Ascending aorta (tissue), 2 donors: Measurements from ENCODE around the gene OR10H2. TPM values are rescaled to one million over a fixed set of nuclear protein-coding genes. Genes with fewer than 3 reads are reported as not detected.
"Not testable (repeated sequence)": the region's sequence is repeated elsewhere in the genome, so short reads cannot be mapped to it uniquely, and the experiment has no call there.

Experiments
- DNase-seq, 2 donors: peaks; one replicate each; pipeline ENCODE4 v3.0.0-alpha.2; 2019; ENCODE audit warnings: low spot score in 2 of 2
- H3K27ac ChIP-seq, 2 donors: fragments of 200-600 bp; sonication (generic); one replicate each; pipeline ENCODE4 v1.5.1; 2016 to 2017; ENCODE audit warnings: mild to moderate bottlenecking in 1 of 2
- H3K27me3 ChIP-seq: fragments of 200-600 bp; sonication (generic); one replicate; pipeline ENCODE4 v1.5.1; 2017
- H3K36me3 ChIP-seq, 2 donors: fragments of 200-600 bp; sonication (generic); one replicate each; pipeline ENCODE4 v1.5.1; 2016
- H3K4me1 ChIP-seq, 2 donors: fragments of 200-600 bp; sonication (generic); one replicate each; pipeline ENCODE4 v1.5.1; 2016 to 2017; ENCODE audit warnings: mild to moderate bottlenecking in 1 of 2
- H3K4me3 ChIP-seq, 2 donors: fragments of 200-600 bp; sonication (generic); one replicate each; pipeline ENCODE4 v1.5.1; 2016 to 2017; ENCODE audit warnings: mild to moderate bottlenecking in 1 of 2
- H3K9me3 ChIP-seq, 2 donors: fragments of 200-600 bp; sonication (generic); one replicate each; pipeline ENCODE4 v1.5.1; 2016
- intact Hi-C: fragments of 100-400 bp; cut with DNase I; formaldehyde crosslinking; loops from one replicate; pipeline ENCODE4 v1.15.1; 2023
- total RNA-seq: library from RNA; depleted of rRNA; stranded (reverse); fragments of >200 nt; gene quantifications from one replicate; pipeline ENCODE4 v1.1.0, GENCODE V29; 2016
- TF ChIP-seq, protein P1 (sequence below), 3 experiments: fragments of 200-600 bp in 2 of 3; fragments of 450-650 bp in 1 of 3; sonication (generic) in 2 of 3; IDR thresholded peaks; one replicate each; pipeline ENCODE4 v1.5.1; 2016 to 2019; ENCODE audit warnings: antibody characterized with exemption in 3 of 3, mild to moderate bottlenecking in 1 of 3, moderate library complexity in 1 of 3

Gene OR10H2
- total RNA-seq, 1 donor from 2014 or later: not detected

DNA sequence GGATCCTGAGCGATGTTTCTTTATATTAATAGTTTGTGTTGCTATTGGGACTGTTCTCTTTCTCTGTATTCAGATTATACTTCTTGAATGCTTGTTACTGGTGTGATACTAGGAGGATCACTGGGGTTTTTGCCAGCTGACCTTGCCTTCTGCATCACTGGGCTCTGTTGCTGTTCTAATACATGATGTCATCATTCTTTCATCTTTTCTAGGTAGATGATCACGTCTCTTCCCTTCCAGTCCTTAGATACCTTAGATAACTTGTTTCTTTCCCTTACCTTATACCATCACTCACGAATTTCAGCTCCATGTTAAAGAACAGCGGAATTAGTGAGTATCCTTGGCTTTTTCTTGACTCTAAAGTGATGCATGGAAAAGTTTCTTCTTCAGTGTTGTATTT is 9.9 kb downstream of the OR10H2 start, which contains the start of gene OR10H3:
OR10H3 (plus strand) TSS at position 264 of the 400 bp plus-strand sequence. CDS start 3,408 bp downstream, outside the sequence.
- DNase-seq: no peak
- intact Hi-C loops: no loop called here
- H3K27me3 ChIP-seq: no peaks in the 10 kb centered on the region
- no peaks in the 10 kb centered on the region for H3K4me1 ChIP-seq
- no peak within 1 kb of the TSS for H3K27ac ChIP-seq
- H3K4me3 ChIP-seq: no peak within 1 kb of the TSS
- H3K9me3 ChIP-seq: peaks cover 4 to 12% of the 10 kb centered on the region in 2 donors
- no peaks in the 10 kb centered on the region for H3K36me3 ChIP-seq
- TF ChIP-seq, protein P1, sequence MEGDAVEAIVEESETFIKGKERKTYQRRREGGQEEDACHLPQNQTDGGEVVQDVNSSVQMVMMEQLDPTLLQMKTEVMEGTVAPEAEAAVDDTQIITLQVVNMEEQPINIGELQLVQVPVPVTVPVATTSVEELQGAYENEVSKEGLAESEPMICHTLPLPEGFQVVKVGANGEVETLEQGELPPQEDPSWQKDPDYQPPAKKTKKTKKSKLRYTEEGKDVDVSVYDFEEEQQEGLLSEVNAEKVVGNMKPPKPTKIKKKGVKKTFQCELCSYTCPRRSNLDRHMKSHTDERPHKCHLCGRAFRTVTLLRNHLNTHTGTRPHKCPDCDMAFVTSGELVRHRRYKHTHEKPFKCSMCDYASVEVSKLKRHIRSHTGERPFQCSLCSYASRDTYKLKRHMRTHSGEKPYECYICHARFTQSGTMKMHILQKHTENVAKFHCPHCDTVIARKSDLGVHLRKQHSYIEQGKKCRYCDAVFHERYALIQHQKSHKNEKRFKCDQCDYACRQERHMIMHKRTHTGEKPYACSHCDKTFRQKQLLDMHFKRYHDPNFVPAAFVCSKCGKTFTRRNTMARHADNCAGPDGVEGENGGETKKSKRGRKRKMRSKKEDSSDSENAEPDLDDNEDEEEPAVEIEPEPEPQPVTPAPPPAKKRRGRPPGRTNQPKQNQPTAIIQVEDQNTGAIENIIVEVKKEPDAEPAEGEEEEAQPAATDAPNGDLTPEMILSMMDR (IDR thresholded peaks at IDR 0.05): no peak

DNA sequence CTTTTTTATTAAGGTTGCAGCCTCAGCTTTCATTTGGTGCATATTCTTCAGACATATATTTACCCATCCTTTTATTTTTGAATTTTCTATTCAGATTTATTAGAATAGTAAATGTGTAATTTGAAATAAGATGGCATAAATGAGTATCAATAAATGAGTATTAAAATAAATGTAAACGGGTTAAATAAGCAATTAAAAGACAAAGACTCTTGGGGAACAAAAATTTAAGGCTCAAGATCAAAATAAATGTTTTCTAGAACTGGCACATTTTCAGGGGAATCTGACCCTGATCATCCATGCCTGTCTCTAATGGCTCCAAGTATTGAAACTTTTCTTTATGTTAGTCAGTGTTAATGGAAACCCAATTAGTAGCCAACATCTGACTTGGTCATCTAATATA is 13.0 kb downstream of the OR10H2 start:
- no peaks in the 10 kb centered on the region for H3K4me1 ChIP-seq
- H3K4me3 ChIP-seq: no peak overlapping the region
- H3K27ac ChIP-seq: no peak overlapping the region
- no peaks in the 10 kb centered on the region for H3K27me3 ChIP-seq
- H3K36me3 ChIP-seq: no peaks in the 10 kb centered on the region
- DNase-seq: no peak
- intact Hi-C loops: no loop called here
- TF ChIP-seq, protein P1 (IDR thresholded peaks at IDR 0.05): no peak
- H3K9me3 ChIP-seq: peaks cover 4 to 12% of the 10 kb centered on the region in 2 donors

DNA sequence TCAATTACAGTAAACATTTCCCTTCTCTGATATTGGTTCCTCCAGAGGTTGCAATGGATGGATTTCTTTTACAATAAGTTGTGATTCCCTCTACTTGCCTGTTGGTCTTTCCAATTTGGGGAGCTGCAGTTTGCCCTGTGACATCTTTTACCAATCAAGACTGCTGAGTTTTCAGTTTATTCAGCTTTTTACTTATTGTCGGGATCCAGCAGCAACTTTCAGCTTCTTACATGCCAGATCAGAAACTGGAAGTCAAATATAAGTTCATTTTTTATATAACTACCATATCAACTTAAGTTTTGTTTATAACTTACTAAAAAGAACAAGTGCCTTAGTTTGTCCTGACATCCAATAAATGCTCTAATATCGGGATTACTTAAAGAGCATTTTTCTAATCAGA is 20.4 kb downstream of the OR10H2 start:
- H3K4me3 ChIP-seq: no peak overlapping the region
- no peak overlapping the region for H3K27ac ChIP-seq
- H3K36me3 ChIP-seq: no peaks in the 10 kb centered on the region
- no peaks in the 10 kb centered on the region for H3K27me3 ChIP-seq
- H3K9me3 ChIP-seq: no peaks in the 10 kb centered on the region
- TF ChIP-seq, protein P1 (IDR thresholded peaks at IDR 0.05): no peak
- DNase-seq: no peak
- no peaks in the 10 kb centered on the region for H3K4me1 ChIP-seq
- intact Hi-C loops: no loop called here

DNA sequence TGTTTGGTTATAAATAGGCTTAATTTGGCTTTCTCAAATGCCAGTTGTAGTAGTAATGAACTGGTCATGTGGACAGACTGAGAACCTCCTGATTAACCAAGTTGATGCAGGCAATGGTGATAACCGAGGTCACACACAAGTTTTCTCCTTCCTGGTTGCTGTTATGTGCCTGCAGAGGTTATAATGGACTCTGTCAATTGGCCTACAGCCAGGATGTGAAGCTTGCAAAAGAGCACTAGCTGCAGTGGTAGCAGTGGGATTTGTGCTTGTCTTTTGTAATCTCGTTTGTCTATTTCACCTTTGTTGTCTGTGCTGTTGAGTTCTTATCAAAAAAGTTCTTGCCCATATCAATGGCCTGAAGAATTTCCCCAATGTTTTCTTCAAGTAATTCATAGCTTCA is 30.6 kb downstream of the OR10H2 start:
- Histone ChIP-seq H3K27me3 (no peaks in the 10 kb centered on the region), H3K36me3 (no peaks in the 10 kb centered on the region), H3K4me3 (no peak overlapping the region), H3K27ac (no peak overlapping the region), H3K4me1 (no peaks in the 10 kb centered on the region), H3K9me3 (no peaks in the 10 kb centered on the region)
- no peak for DNase-seq
- intact Hi-C loops: no loop called here
- TF ChIP-seq, protein P1 (IDR thresholded peaks at IDR 0.05): no peak

DNA sequence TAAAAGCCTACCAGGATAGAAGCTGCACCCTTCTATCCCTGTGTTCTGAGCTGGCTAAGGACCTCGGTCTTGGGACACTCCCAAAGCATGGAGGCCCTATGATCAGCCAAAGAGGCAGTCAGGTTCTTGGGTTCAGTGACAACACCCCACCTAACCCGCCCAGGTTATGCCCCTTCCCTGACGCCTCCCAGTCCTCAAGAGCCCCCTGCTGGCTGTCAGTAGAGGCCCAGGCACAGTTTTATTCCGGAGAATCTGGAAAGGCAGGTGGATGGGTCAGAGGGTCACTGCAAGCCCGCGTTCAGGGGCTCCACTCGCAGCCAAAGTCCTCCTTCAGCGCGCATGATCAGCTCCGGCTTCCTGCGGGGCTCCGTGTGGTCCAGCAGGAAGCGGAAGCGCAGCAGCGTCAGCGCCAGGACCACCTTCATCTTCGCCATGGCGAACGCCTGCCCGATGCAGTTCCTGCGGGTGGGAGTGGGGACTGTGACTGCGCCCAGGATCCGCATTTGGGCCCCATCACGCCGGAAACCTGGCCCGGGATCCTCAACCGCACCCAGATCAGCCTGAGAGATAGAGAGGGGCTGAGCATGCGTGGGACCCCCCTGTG is 32.2 kb downstream of the OR10H2 start:
- no peaks in the 10 kb centered on the region for H3K4me1 ChIP-seq
- intact Hi-C loops: no loop called here
- TF ChIP-seq, protein P1 (IDR thresholded peaks at IDR 0.05): no peak

DNA sequence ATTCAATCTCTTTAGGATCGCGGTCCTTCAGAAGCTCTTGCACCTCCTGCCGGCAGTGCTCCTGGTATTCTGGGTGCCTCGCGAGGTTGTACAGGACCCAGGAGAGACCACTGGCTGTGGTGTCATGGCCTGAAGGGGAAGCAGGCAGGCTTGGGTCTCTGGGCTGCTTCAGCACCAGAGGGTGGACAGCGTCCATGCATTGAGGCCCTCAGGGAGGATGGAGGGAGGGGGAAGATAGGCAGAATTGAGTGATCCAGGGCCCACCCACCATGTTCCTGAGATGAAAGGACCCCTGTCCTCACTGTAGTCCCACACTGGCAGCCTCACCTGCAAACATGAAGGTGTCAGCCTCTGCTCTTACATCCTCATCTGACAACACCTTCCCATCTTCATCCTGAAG is 41.8 kb downstream of the OR10H2 start:
- intact Hi-C loops: no loop called here
- Histone ChIP-seq H3K36me3 (peaks cover 4 to 13% of the 10 kb centered on the region in 2 donors), H3K27me3 (no peaks in the 10 kb centered on the region)

More for the DNA sequence above, 32.2 kb downstream of the OR10H2 start:
- no peaks in the 10 kb centered on the region for H3K36me3 ChIP-seq
- DNase-seq: no peak
- no peak overlapping the region for H3K27ac ChIP-seq
- no peaks in the 10 kb centered on the region for H3K27me3 ChIP-seq
- no peak overlapping the region for H3K4me3 ChIP-seq
- H3K9me3 ChIP-seq: no peaks in the 10 kb centered on the region

DNA sequence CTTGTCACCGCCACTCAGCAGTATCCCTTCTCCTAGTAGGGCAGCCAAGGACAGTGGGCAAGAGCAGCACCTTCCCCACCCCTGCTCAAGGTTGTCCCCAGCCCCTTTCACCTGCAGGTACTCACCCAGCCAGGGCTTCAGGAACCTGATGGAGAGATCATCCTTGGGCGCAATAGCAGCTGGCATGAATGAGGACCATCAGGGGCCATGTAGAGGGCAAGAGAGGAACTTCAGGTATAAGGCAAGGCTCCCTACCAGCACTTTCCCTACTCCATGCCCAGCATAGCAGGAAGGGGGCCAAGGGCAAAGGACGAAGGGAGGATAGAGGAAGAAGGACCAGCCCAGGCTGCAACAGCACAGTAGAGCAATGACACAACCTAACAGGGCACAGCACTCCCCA is 46.3 kb downstream of the OR10H2 start:
- H3K9me3 ChIP-seq, H3K4me1 ChIP-seq, DNase-seq, H3K36me3 ChIP-seq, H3K4me3 ChIP-seq, H3K27me3 ChIP-seq, intact Hi-C loops, H3K27ac ChIP-seq: not testable (repeated sequence)

More for the DNA sequence above, 41.8 kb downstream of the OR10H2 start:
- TF ChIP-seq, protein P1 (IDR thresholded peaks at IDR 0.05): no peak
- Histone ChIP-seq H3K9me3 (no peaks in the 10 kb centered on the region), H3K4me1 (no peaks in the 10 kb centered on the region), H3K4me3 (no peak overlapping the region), H3K27ac (no peak overlapping the region)
- no peak for DNase-seq
